Activated CD4-positive, alpha-beta T cell treated with anti-CD3 and anti-CD28 coated beads, Interleukin-2, amount 10 ng/mL, durations not matched to agents 24 days and 14 days (primary cell): ENCODE results near the gene SERP2. TPM values are rescaled to one million over a fixed set of nuclear protein-coding genes. Genes with fewer than 3 reads are reported as not detected.

ENCODE experiments used
- DNase-seq: peaks from one replicate; pipeline ENCODE4 v3.0.0; 2022
- H3K27ac Mint-ChIP-seq: one replicate; pipeline ENCODE4 v1.8.0; 2022; ENCODE audit warnings: mild to moderate bottlenecking, mixed read lengths
- H3K27me3 Mint-ChIP-seq: one replicate; pipeline ENCODE4 v1.8.0; 2022; ENCODE audit warnings: mixed read lengths
- H3K36me3 Mint-ChIP-seq: one replicate; pipeline ENCODE4 v1.8.0; 2022; ENCODE audit warnings: low read depth, mild to moderate bottlenecking, mixed read lengths
- H3K4me1 Mint-ChIP-seq: one replicate; pipeline ENCODE4 v1.8.0; 2021; ENCODE audit warnings: mixed read lengths
- H3K4me3 Mint-ChIP-seq: one replicate; pipeline ENCODE4 v1.8.0; 2022; ENCODE audit warnings: mild to moderate bottlenecking, moderate library complexity, mixed read lengths
- H3K9me3 Mint-ChIP-seq: one replicate; pipeline ENCODE4 v1.8.0; 2021; ENCODE audit warnings: mixed read lengths
- intact Hi-C: fragments of 100-400 bp; cut with micrococcal nuclease; formaldehyde crosslinking; loops from one replicate; pipeline ENCODE4 v1.15.1; 2023
- total RNA-seq: library from RNA; stranded (reverse); gene quantifications from 2 replicates; pipeline ENCODE4 v1.2.3, GENCODE V29; 2022

Gene SERP2
- total RNA-seq, 1 donor from 2014 or later: not detected

DNA sequence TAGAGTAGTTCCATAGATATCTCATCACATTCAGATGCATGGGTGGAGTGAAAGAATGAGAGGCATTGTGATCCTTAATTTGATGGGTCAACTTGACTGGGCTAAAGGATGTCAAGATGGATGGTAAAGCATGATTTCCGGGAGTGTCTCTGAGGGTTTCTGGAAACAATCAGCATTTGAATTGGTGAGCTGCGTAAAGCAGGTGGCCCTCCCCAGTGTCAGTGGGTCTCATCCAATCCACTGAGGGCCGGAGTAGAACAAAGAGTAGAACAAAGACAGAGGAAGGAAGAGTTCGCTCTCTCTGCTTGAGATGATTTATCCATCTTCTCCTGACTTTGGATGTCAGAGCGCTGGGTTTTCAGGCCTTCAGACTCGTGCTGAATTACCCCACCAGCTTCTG lies 43.1 kb downstream of the SERP2 start:
- H3K4me3 Mint-ChIP-seq: no peak overlapping the region
- H3K27ac Mint-ChIP-seq: no peak overlapping the region
- no peaks in the 10 kb centered on the region for H3K36me3 Mint-ChIP-seq
- intact Hi-C loops: no loop called here
- no peaks in the 10 kb centered on the region for H3K9me3 Mint-ChIP-seq
- no peaks in the 10 kb centered on the region for H3K27me3 Mint-ChIP-seq
- no peak for DNase-seq
- H3K4me1 Mint-ChIP-seq: no peaks in the 10 kb centered on the region

DNA sequence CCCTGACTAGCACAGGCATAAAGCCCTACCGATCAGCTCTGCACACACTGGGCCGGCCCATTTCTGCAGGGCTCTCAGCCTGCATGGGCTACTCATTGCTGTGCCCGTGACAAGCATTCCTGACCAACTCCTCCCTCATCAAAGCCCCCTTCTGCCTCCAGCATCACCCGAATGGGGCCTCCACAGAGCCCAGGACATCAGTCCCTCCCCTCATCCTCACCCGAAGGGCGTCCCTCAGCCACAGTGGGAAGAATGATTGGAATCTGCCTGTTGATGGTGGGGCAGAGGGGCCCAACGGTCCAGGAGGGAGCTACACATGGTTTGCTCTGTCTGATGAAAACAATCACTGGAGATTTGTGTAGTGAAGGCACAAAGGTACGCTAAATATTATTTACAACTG lies 43.8 kb downstream of the SERP2 start:
- H3K4me1 Mint-ChIP-seq: no peaks in the 10 kb centered on the region
- H3K4me3 Mint-ChIP-seq: no peak overlapping the region

DNA sequence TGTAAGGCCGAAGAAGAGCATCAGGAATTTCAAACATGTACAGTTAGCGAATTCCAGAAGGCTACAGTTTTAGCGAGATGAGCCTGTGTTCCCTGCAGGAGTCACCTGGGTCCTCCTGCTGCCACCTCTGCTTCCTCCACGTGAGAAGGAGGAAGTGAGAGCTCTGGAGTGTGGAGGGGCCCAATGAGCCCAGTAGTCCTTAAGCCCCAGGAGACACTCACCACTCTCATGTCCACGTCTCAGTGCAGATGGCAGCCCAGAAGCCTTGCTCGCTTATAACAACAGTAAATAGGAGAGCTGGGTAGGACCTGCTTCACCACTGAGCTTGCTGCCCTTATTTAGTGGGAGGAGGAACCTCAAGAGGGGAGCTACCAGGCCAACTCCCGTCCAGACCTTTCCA lies 44.3 kb downstream of the SERP2 start:
- Mint-ChIP-seq H3K4me3 (no peak overlapping the region), H3K36me3 (no peaks in the 10 kb centered on the region), H3K4me1 (no peaks in the 10 kb centered on the region), H3K9me3 (no peaks in the 10 kb centered on the region), H3K27me3 (peaks cover 4% of the 10 kb centered on the region), H3K27ac (no peak overlapping the region)
- no peak for DNase-seq
- intact Hi-C loops: no loop called here

More for the DNA sequence above, 43.8 kb downstream of the SERP2 start:
- intact Hi-C loops: no loop called here
- no peak overlapping the region for H3K27ac Mint-ChIP-seq
- DNase-seq: no peak
- H3K36me3 Mint-ChIP-seq: no peaks in the 10 kb centered on the region
- H3K27me3 Mint-ChIP-seq: peaks cover 4% of the 10 kb centered on the region
- no peaks in the 10 kb centered on the region for H3K9me3 Mint-ChIP-seq

DNA sequence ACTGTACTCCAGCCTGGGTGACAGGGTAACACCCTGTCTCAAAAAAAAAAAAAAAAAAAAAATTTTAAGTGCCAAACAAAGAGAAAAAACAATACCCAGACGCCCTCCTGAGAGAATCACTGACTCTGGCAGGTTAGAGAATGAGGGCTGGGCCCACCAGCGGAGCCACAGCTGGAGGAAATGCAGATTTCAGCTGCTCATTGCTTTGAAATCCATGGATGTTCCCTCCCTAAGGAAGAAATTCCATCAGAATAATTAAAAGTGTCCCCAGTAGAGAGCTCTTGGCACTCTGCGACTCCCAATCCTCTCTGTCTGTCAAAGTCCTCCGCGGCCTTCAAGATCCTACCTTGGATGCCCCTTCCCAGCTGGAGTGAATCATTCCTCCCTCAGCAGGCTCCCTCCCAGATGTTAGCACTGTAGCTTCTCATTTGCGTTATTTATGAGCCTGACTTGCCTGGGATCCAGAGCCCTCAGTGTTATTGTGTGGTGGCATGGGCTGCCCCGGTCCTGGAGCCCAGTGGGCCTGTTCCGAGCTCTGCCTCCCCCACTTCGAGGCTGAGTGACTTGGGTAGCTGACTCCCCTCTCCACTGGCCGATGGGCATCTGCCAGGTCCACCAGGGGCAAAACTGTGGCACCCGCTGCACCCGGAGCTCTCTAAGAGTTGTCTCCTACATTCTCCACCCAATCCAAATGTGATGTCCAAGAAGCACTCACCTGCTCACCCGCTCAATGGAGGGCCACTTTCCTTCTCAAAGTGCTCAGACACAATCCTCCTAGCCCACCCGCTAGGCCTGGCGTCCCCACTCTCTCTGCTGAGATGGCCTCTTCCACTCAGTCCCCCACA lies 47.0 kb downstream of the SERP2 start:
- no peaks in the 10 kb centered on the region for H3K4me1 Mint-ChIP-seq
- H3K27me3 Mint-ChIP-seq: peaks cover 16% of the 10 kb centered on the region
- no peak for DNase-seq
- no peak overlapping the region for H3K27ac Mint-ChIP-seq
- H3K9me3 Mint-ChIP-seq: no peaks in the 10 kb centered on the region
- H3K4me3 Mint-ChIP-seq: no peak overlapping the region
- H3K36me3 Mint-ChIP-seq: no peaks in the 10 kb centered on the region
- intact Hi-C loops: no loop called here

DNA sequence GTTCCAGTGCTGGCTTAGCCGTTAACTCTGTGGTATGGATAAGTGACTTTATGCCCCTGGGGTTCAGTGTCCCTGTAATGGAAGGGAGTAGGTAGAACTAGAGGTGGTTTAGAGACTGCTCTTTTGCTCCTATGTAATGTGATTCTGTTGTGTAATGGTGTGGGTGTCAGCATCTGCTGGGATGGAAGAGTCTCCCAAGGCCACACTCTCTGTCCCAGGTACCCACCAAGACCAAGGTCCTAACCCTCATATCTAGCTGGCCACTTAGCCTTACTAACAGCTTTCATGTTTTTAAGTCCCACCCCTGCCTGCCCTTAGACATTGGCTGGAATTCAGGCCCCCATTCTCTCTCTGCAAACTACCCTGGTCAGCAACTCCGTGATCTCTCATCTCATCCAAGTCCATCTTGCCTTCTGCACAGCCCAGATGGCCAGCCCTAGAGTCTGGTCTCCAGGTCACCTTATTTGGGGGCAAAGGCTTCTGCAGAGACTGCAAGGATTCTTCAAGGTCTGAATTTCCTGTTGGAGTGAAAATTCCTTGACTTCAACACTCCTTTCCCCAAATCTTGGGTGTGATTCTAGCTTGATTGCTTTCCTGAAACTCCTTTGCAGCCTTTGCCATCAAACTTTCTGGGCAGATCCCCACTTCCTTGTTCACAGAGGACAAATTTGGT lies 48.4 kb downstream of the SERP2 start:
- intact Hi-C loops: no loop called here
- Mint-ChIP-seq H3K9me3 (no peaks in the 10 kb centered on the region), H3K27ac (no peak overlapping the region), H3K36me3 (no peaks in the 10 kb centered on the region), H3K4me1 (no peaks in the 10 kb centered on the region), H3K4me3 (no peak overlapping the region), H3K27me3 (peaks cover 18% of the 10 kb centered on the region)
- no peak for DNase-seq

DNA sequence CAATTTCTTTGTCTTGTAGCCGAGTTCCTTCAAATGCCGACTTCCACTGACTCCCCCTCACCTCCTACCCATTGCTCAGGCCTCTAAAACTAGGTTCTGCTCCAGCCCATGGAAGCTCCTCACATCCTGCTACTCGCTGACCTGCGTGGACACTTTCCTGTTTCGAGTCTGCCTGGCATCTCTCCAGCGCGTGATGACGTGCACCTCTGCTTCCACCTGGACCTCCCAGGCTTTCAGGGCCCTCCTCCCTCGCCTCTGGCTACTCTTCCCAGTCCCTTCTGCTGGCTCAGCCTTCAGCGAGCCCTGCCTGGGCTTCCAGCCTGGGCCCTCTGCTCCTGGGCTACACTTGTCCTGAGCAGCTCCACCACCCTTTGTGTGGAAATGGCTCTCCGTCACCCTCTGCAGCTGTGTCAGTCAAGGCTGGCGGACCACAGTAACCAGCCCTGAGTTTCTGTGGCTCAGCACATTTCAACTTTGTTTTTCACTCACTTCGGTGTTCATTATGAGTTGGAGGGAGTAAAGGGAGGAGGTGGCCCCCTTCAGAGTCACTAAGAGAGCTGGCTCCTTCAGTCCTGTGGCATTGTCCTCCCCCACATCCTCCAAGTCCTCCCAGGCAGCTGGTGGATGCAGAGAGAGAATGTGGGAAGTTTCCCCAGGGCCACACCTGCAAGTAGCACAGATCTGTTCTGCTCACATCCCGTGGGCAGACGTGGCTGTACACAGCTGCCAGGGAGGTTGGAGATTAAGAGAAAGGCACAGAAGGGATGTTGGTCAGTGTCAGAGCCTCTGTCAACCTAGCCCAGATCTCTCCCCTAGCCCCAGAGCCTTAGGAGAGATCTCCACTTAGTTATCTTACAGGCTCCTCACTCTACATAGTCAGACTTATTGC lies 49.4 kb downstream of the SERP2 start:
- no peaks in the 10 kb centered on the region for H3K36me3 Mint-ChIP-seq

DNA sequence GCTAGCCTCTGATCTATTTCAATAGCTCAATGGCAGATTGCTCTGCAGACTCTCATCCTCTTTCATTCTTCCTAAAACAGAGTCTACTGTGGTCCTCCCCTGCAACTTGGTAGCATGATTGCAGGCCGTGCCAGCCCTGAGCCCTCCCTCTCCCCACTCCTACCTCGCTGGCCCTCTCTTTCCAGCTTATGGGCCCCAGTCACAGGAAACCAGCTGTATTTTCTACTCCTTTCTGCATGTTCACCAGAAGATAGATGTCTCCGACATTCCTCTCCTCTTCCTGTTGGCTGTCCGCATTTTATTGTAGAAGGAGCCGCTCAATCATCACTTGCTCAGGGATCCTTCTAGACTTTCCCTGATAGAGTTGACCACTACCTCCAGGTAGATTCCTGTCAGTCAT lies 50.2 kb downstream of the SERP2 start:
- H3K9me3 Mint-ChIP-seq: no peaks in the 10 kb centered on the region
- no peak for DNase-seq
- no peaks in the 10 kb centered on the region for H3K4me1 Mint-ChIP-seq
- no peaks in the 10 kb centered on the region for H3K36me3 Mint-ChIP-seq
- intact Hi-C loops: no loop called here
- no peak overlapping the region for H3K4me3 Mint-ChIP-seq
- H3K27ac Mint-ChIP-seq: no peak overlapping the region
- H3K27me3 Mint-ChIP-seq: peaks cover 20% of the 10 kb centered on the region

More for the DNA sequence above, 49.4 kb downstream of the SERP2 start:
- Mint-ChIP-seq H3K4me3 (no peak overlapping the region), H3K4me1 (no peaks in the 10 kb centered on the region), H3K27me3 (peaks cover 20% of the 10 kb centered on the region), H3K9me3 (no peaks in the 10 kb centered on the region), H3K27ac (no peak overlapping the region)
- DNase-seq: no peak
- intact Hi-C loops: no loop called here

DNA sequence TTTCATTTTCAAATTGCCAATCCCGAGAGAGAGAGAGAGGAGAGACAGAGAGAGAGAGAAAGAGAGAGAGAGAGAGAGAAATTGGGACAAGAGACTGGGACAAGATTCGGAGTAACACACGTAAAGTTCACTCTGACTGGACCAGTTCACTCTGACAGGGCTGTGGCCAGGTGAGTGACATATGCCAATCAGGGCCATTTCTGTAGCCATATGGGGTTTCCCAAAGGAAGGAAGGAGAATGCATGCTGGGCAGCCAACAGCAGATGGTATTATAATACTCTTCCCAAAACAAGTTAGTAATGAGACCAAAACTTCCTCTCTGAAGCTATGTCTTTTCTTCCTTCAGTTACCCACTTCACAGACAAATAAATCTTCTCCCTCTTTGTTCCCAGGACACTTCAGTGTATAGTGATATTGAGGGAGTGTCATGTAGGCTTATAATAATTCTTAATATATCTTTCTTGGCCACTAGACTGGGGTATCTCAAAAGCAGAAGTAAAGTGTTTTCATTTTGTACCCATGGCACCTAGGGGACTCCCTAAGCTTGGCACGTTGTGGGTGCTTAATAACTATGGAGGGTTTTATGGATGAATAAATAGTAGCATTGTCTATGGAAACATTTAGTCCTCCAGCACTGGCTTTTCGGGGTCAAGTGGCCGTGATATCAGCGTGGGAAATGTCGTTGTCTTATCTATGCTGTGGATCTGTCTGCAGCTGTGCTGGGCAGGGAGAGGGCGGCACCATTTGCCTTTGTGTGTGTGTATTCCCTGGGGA lies 51.6 kb downstream of the SERP2 start:
- peaks cover 20% of the 10 kb centered on the region for H3K27me3 Mint-ChIP-seq
- no peaks in the 10 kb centered on the region for H3K4me1 Mint-ChIP-seq
- no peak overlapping the region for H3K27ac Mint-ChIP-seq
- no peaks in the 10 kb centered on the region for H3K36me3 Mint-ChIP-seq
- H3K9me3 Mint-ChIP-seq: no peaks in the 10 kb centered on the region
- no peak overlapping the region for H3K4me3 Mint-ChIP-seq
- intact Hi-C loops: no loop called here
- DNase-seq: no peak

DNA sequence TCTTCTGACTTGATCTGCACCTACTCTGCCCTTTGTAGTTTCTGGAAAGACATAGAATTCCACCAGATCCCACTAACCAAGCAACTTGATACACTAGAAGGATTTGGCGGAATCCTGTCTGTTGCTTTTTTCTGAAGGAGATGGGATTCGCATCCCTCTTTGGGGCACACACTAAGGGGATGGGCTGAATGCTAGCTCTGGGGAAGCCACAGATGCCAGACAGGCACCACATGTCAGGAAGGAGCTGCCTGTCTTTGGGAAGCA lies 52.1 kb downstream of the SERP2 start:
- no peak overlapping the region for H3K4me3 Mint-ChIP-seq
- H3K36me3 Mint-ChIP-seq: no peaks in the 10 kb centered on the region
- H3K9me3 Mint-ChIP-seq: no peaks in the 10 kb centered on the region
- no peaks in the 10 kb centered on the region for H3K4me1 Mint-ChIP-seq
- intact Hi-C loops: no loop called here
- no peak overlapping the region for H3K27ac Mint-ChIP-seq
- peaks cover 20% of the 10 kb centered on the region for H3K27me3 Mint-ChIP-seq
- DNase-seq: no peak

DNA sequence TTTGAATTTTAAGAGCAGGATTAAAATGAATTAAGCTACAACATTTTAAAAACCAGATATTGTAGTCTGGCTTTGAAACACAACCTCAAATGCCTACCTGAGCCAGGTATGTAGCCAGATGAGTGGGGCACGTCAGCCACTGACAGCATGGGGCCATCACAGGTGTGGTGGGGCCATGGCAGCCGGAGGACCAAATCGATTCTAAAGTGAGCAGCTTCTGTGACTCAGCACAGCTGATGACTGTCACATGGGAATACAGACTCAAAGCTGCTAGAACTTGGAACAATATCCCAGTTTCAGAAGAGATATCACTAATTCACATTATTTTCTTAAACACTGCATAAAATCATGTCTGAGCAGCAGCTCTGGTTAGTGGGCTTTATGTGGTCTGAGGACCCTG lies 52.8 kb downstream of the SERP2 start:
- DNase-seq: no peak
- Mint-ChIP-seq H3K4me3 (no peak overlapping the region), H3K27ac (no peak overlapping the region), H3K9me3 (no peaks in the 10 kb centered on the region), H3K36me3 (no peaks in the 10 kb centered on the region), H3K4me1 (no peaks in the 10 kb centered on the region), H3K27me3 (peaks cover 26% of the 10 kb centered on the region)
- intact Hi-C loops: no loop called here

DNA sequence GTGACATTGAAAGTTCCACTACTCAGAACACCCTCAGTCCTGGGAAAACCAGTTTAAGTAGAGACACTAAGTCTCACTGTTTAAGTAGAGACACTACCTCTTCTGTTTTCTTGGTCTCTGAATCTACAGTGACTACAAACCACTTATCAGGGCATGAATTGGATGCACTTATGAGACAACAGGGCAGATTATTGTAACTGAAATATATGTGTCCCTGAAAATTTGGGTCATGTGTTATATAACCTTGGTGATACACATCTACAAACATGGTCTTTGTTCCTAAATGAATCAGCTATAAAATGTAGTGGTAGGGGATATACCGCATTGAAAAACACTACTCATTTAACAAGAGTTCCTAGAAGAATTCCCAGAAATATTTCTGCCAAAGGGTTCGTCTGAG lies 55.7 kb downstream of the SERP2 start:
- Mint-ChIP-seq H3K4me3 (no peak overlapping the region), H3K36me3 (no peaks in the 10 kb centered on the region), H3K27me3 (peaks cover 33% of the 10 kb centered on the region), H3K27ac (no peak overlapping the region), H3K4me1 (no peaks in the 10 kb centered on the region), H3K9me3 (no peaks in the 10 kb centered on the region)
- no peak for DNase-seq
- intact Hi-C loops: no loop called here

DNA sequence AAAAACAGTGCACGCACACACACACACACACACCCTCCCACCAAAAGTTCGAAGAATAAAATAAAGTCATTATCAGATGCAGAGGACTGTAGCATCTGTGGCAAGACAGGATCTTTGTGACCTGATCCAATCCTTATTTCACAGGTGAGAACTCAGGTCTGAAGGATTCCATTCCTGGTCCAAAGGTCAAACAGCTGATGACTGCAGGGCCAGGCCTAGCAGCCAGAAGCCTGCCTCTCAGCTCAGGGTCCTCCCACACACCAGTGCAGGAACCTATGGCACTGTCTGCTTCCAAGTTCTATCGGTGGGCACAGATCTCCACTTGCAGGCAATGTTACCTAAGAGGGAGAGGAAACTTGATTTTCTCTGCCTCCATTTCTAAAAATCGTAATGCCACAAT lies 57.5 kb downstream of the SERP2 start:
- H3K27ac Mint-ChIP-seq: no peak overlapping the region
- DNase-seq: no peak
- H3K9me3 Mint-ChIP-seq: no peaks in the 10 kb centered on the region
- no peaks in the 10 kb centered on the region for H3K36me3 Mint-ChIP-seq
- no peak overlapping the region for H3K4me3 Mint-ChIP-seq
- peaks cover 39% of the 10 kb centered on the region for H3K27me3 Mint-ChIP-seq
- intact Hi-C loops: no loop called here
- peaks cover 12% of the 10 kb centered on the region for H3K4me1 Mint-ChIP-seq

DNA sequence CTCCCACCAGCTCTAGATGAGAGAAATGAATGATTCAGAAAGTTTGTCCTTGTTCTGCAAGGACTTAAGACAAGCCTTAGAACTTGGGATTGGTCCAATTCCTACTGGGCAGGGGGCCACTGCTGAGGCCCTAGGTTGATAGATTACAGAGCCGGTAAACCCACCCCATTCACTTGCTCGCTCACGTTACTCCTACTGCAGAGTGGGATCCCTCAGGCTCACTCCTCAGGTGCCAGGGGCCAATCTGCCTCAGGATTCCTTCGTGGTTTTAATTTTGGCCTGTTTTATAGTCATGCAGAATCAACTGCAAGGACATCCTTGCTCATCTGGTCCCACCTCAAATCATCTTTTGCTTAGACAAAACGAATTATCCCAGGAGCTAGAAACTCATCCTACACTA lies 59.0 kb downstream of the SERP2 start:
- Mint-ChIP-seq H3K9me3 (no peaks in the 10 kb centered on the region), H3K27ac (no peak overlapping the region), H3K27me3 (peaks cover 48% of the 10 kb centered on the region), H3K4me3 (no peak overlapping the region), H3K4me1 (peaks cover 17% of the 10 kb centered on the region), H3K36me3 (no peaks in the 10 kb centered on the region)
- no peak for DNase-seq
- intact Hi-C loops: no loop called here
